PC-9 (cell line): ENCODE measurements around the gene SUFU.

Source experiments
- EZH2 ChIP-seq: fragments of 200-600 bp; sonication (generic); IDR thresholded peaks from 2 replicates; pipeline ENCODE4 v1.8.0; 2017; ENCODE audit warnings: antibody characterized with exemption, low read depth
- TF ChIP-seq, protein P1 (sequence below): fragments of 200-600 bp; sonication (generic); conservative IDR thresholded peaks from 2 replicates; pipeline ENCODE4 v1.6.1; 2017; ENCODE audit warnings: mixed run types, antibody characterized with exemption, mild to moderate bottlenecking, moderate library complexity

DNA sequence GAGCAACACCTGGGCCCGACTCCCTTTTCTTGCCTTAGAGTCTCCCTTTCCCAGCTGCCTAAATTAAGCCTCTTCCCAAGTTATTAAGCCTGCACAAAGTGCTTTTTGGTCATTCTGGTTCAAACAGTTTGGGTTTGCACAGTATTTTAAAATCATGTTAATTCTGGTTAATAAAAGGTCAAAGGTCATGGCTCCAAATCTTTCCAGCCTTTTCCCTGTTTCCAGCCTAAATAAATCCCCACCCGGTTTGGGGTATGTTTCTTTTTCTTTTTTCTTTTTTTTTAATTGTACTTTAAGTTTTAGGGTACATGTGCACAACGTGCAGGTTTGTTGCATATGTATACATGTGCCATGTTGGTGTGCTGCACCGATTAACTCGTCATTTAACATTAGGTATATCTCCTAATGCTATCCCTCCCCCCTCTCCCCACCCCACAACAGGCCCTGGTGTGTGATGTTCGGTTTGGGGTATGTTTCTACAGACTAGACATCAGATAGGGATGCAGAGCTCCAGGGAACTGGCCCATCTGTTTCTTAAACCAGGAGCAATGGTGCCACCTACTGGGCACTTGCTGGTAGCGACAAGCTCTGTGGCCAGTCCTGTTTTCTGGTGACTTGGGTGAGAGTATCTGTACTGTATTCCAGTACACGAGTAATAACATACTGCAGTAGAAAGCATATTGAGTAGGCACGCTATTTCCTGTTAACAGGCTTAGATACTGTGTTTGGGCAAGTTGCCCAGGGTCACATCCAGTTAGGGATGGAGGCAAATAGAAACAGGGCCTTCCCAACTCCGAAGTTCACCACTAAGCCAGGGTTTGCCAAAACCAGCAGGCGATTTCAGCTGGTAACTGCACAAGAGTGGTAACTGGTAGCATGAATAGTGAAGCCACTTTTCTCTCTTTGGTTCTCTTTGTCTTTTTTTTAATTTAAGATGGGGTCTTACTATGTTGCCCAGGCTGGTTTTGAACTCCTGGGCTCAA is 80.0 kb downstream of the SUFU start:
- TF ChIP-seq, protein P1, sequence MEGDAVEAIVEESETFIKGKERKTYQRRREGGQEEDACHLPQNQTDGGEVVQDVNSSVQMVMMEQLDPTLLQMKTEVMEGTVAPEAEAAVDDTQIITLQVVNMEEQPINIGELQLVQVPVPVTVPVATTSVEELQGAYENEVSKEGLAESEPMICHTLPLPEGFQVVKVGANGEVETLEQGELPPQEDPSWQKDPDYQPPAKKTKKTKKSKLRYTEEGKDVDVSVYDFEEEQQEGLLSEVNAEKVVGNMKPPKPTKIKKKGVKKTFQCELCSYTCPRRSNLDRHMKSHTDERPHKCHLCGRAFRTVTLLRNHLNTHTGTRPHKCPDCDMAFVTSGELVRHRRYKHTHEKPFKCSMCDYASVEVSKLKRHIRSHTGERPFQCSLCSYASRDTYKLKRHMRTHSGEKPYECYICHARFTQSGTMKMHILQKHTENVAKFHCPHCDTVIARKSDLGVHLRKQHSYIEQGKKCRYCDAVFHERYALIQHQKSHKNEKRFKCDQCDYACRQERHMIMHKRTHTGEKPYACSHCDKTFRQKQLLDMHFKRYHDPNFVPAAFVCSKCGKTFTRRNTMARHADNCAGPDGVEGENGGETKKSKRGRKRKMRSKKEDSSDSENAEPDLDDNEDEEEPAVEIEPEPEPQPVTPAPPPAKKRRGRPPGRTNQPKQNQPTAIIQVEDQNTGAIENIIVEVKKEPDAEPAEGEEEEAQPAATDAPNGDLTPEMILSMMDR, result peak; percentile 83
- TF ChIP-seq EZH2, result no peak
